PC-3 (cell line): ENCODE results near the gene ATP10B. TPM values are rescaled to one million over a fixed set of nuclear protein-coding genes. Genes with fewer than 3 reads are reported as not detected.
"Not testable (repeated sequence)": the region's sequence is repeated elsewhere in the genome, so short reads cannot be mapped to it uniquely, and the experiment has no call there.

ENCODE experiments used
- ATAC-seq: fragments of 200-7000 bp; cut with Tn5 transposase; 2 replicates; pipeline ENCODE4 v1.9.1; 2020; ENCODE audit warnings: mild to moderate bottlenecking, moderate library complexity
- Bru-seq: library from RNA; stranded (reverse); fragments of 400-500 nt; gene quantifications from one replicate; lab custom pipeline; 2021; lab: Mats Ljungman, UMichigan
- BruChase-seq, 2 experiments: library from RNA; stranded (reverse); fragments of 400-500 nt; gene quantifications; one replicate each; lab custom pipeline; 2021; lab: Mats Ljungman, UMichigan
- BruUV-seq: library from RNA; stranded (reverse); fragments of 400-500 nt; replicated peaks from 2 replicates; lab custom pipeline; 2021; lab: Mats Ljungman, UMichigan
- CTCF ChIA-PET: fragments of 300-600 bp; sonication (Branson Sonifier 250); formaldehyde crosslinking; loops from one replicate; lab custom pipeline; 2022; ENCODE audit warnings: antibody characterized with exemption; lab: Charles Lee
- POLR2A ChIA-PET: fragments of 300-600 bp; sonication (Branson Sonifier 250); formaldehyde crosslinking; loops from one replicate; lab custom pipeline; 2022; ENCODE audit warnings: antibody characterized with exemption; ENCODE audit not compliant: unreplicated experiment; lab: Charles Lee
- DNase-seq: peaks from one replicate; pipeline ENCODE4 v3.0.0-alpha.2; 2015
- H2AFZ ChIP-seq: fragments of 300-600 bp; sonication (generic); 2 replicates; pipeline ENCODE4 v1.6.0; 2016; ENCODE audit warnings: antibody characterized with exemption, low read length
- H3F3A ChIP-seq: fragments of 300-600 bp; sonication (generic); one replicate; pipeline ENCODE4 v1.6.0; 2017; ENCODE audit warnings: antibody characterized with exemption, low read length, control low read depth, mild to moderate bottlenecking; ENCODE audit not compliant: unreplicated experiment
- H3K27ac ChIP-seq: fragments of 300-600 bp; sonication (generic); 2 replicates; pipeline ENCODE4 v1.5.1; 2016; ENCODE audit warnings: mild to moderate bottlenecking, low read length
- H3K27me3 ChIP-seq: fragments of 300-600 bp; sonication (generic); 2 replicates; pipeline ENCODE4 v1.6.1; 2016; ENCODE audit warnings: low read length, mixed read lengths
- H3K36me3 ChIP-seq: fragments of 300-600 bp; sonication (generic); 2 replicates; pipeline ENCODE4 v1.6.1; 2016; ENCODE audit warnings: low read depth, mixed run types, low read length, mixed read lengths
- H3K4me1 ChIP-seq: fragments of 300-600 bp; sonication (generic); 2 replicates; pipeline ENCODE4 v1.5.1; 2016; ENCODE audit warnings: low read length; ENCODE audit not compliant: insufficient read depth
- H3K4me2 ChIP-seq: fragments of 300-600 bp; sonication (generic); 2 replicates; pipeline ENCODE4 v1.6.0; 2016; ENCODE audit warnings: low read length
- H3K4me3 ChIP-seq: fragments of 300-600 bp; sonication (generic); 2 replicates; pipeline ENCODE4 v1.5.1; 2016; ENCODE audit warnings: mild to moderate bottlenecking, low read length, mixed read lengths
- H3K79me2 ChIP-seq: fragments of 300-600 bp; sonication (generic); 2 replicates; pipeline ENCODE4 v1.6.1; 2017; ENCODE audit warnings: low read length, mixed read lengths
- H3K9ac ChIP-seq: fragments of 300-600 bp; sonication (generic); 2 replicates; pipeline ENCODE4 v1.6.0; 2016; ENCODE audit warnings: mild to moderate bottlenecking, low read length
- H3K9me2 ChIP-seq: fragments of 300-600 bp; sonication (generic); replicated peaks from 2 replicates; pipeline ENCODE4 v1.6.1; 2016; ENCODE audit warnings: mixed run types, low read length, mixed read lengths
- H3K9me3 ChIP-seq: fragments of 300-600 bp; sonication (generic); 2 replicates; pipeline ENCODE4 v1.6.1; 2016; ENCODE audit warnings: low read length, mixed read lengths
- H4K20me1 ChIP-seq: fragments of 300-600 bp; sonication (generic); 2 replicates; pipeline ENCODE4 v1.6.1; 2016; ENCODE audit warnings: low read length, mixed read lengths
- CTCF ChIP-seq: fragments of 300-600 bp; sonication (generic); conservative IDR thresholded peaks from 2 replicates; pipeline ENCODE4 v1.5.1; 2017; ENCODE audit warnings: antibody characterized with exemption, low read depth, mild to moderate bottlenecking, low read length
- EZH2 ChIP-seq: fragments of 300-600 bp; sonication (generic); IDR thresholded peaks from one replicate; pipeline ENCODE4 v1.6.1; 2017; ENCODE audit warnings: antibody characterized with exemption, mild to moderate bottlenecking, low read length; ENCODE audit not compliant: unreplicated experiment
- EZH2phosphoT487 ChIP-seq: fragments of 300-600 bp; sonication (generic); IDR thresholded peaks from 2 replicates; pipeline ENCODE4 v1.6.1; 2018; ENCODE audit warnings: mild to moderate bottlenecking, antibody characterized with exemption, low read length, borderline replicate concordance
- intact Hi-C: fragments of 100-400 bp; cut with micrococcal nuclease; formaldehyde crosslinking; loops from 2 replicates; pipeline ENCODE4 v1.9.0; 2023
- long read RNA-seq: library from polyadenylated mRNA; unstranded; transcript quantifications from one replicate; pipeline ENCODE4 v2.0.0, GENCODE V29; 2021; ENCODE audit not compliant: unreplicated experiment
- total RNA-seq: library from RNA; depleted of rRNA; stranded (reverse); fragments of >200 nt; gene quantifications from 2 replicates; pipeline ENCODE4 v1.2.3, GENCODE V29; 2014; rRNA removed

Gene ATP10B
- total RNA-seq = not detected in 2 replicates
- Bru-seq, nascent RNA = percentile 2 among the genes with signal in this experiment
- percentile 0 among the genes with signal in this experiment for BruChase-seq, experiment 1, labeled RNA remaining after a 6-hour chase
- BruChase-seq, experiment 2, labeled RNA remaining after a 2-hour chase = percentile 1 among the genes with signal in this experiment
- long read RNA-seq = 0 reads

- DNase-seq (no peak), ATAC-seq (no peak)
- Histone ChIP-seq H3K36me3 (no peaks in the 10 kb centered on the region), H3K4me2 (no peak within 1 kb of the TSS), H3K27ac (no peak within 1 kb of the TSS), H4K20me1 (no peaks in the 10 kb centered on the region), H3K9ac (no peak within 1 kb of the TSS), H3K4me1 (no peaks in the 10 kb centered on the region), H3K9me3 (0 out of 2 replicates have a peak, but pooled peaks cover 10% of the 10 kb centered on the region), H3K27me3 (no peaks in the 10 kb centered on the region), H3K4me3 (no peak within 1 kb of the TSS), H3F3A (no peaks in the 10 kb centered on the region), H2AFZ (no peak within 1 kb of the TSS), H3K79me2 (no peaks in the 10 kb centered on the region), H3K9me2 (no peaks in the 10 kb centered on the region; the same call in 1 of the 2 replicates)
- ChIA-PET CTCF (no interaction called here), POLR2A (no interaction called here)
- TF ChIP-seq EZH2 (no peak), EZH2phosphoT487 (no peak), CTCF (no peak)
- no TSS peak for BruUV-seq
- intact Hi-C loops = no loop called here
Observed at GRCh38 chr5:160852049-160852448, at the start of gene ATP10B. TSS of gene ATP10B (minus strand) at chr5:160852211. CDS start at chr5:160688074, 164,137 bp downstream.

GRCh38 chr5:160901656-160902055 lies 49.6 kb upstream of the ATP10B start:
- Histone ChIP-seq H3K27ac (no peak overlapping the region), H3K9me3 (0 out of 2 replicates have a peak, but pooled peaks cover 9% of the 10 kb centered on the region), H3K4me2 (no peak overlapping the region), H3K9me2 (no peaks in the 10 kb centered on the region), H3K9ac (no peak overlapping the region), H3K36me3 (no peaks in the 10 kb centered on the region), H3K4me3 (no peak overlapping the region), H3K4me1 (no peaks in the 10 kb centered on the region), H4K20me1 (no peaks in the 10 kb centered on the region), H3K79me2 (no peaks in the 10 kb centered on the region), H2AFZ (no peak overlapping the region), H3F3A (no peaks in the 10 kb centered on the region), H3K27me3 (no peaks in the 10 kb centered on the region)
- TF ChIP-seq EZH2 (no peak), EZH2phosphoT487 (no peak), CTCF (no peak)
- no TSS peak for BruUV-seq
- intact Hi-C loops = no loop called here
- DNase-seq (no peak), ATAC-seq (no peak)
- ChIA-PET POLR2A (no interaction called here), CTCF (no interaction called here)

- 0 out of 2 replicates have a peak, but pooled peaks cover 6% of the 10 kb centered on the region for H3K9me3 ChIP-seq
- TF ChIP-seq EZH2 = no peak
- TF ChIP-seq EZH2phosphoT487 = no peak
- no peak for TF ChIP-seq CTCF
- H3K9ac ChIP-seq = no peak overlapping the region
- ChIA-PET CTCF (no interaction called here), POLR2A (no interaction called here)
- H3K9me2 ChIP-seq = no peaks in the 10 kb centered on the region
- no peak for DNase-seq
- H3F3A ChIP-seq = no peaks in the 10 kb centered on the region
- no peak overlapping the region for H3K4me3 ChIP-seq
- no peak overlapping the region for H3K27ac ChIP-seq
- ATAC-seq = no peak
- no peaks in the 10 kb centered on the region for H3K27me3 ChIP-seq
- no peaks in the 10 kb centered on the region for H3K4me1 ChIP-seq
- H4K20me1 ChIP-seq = no peaks in the 10 kb centered on the region
- H2AFZ ChIP-seq = no peak overlapping the region
- H3K4me2 ChIP-seq = no peak overlapping the region
- H3K36me3 ChIP-seq = no peaks in the 10 kb centered on the region
- intact Hi-C loops = no loop called here
- BruUV-seq = no TSS peak
- H3K79me2 ChIP-seq = no peaks in the 10 kb centered on the region
Observed at GRCh38 chr5:160899735-160900134, 47.7 kb upstream of the ATP10B start.

- H2AFZ ChIP-seq, H3K27me3 ChIP-seq, H3K4me1 ChIP-seq, H3K9me2 ChIP-seq, H3K9me3 ChIP-seq, H3K27ac ChIP-seq, H3K4me2 ChIP-seq, H4K20me1 ChIP-seq, BruUV-seq, intact Hi-C loops, H3K4me3 ChIP-seq, H3F3A ChIP-seq, POLR2A ChIA-PET, H3K9ac ChIP-seq, CTCF ChIA-PET, H3K36me3 ChIP-seq, ATAC-seq, H3K79me2 ChIP-seq, DNase-seq: not testable (repeated sequence)
Observed at GRCh38 chr5:160893180-160893964, 41.4 kb upstream of the ATP10B start.
